H4 (cell line): ENCODE results near the gene PEX11A. TPM values are rescaled to one million over a fixed set of nuclear protein-coding genes. Genes with fewer than 3 reads are reported as not detected.

Source experiments
- DNase-seq: peaks from one replicate; pipeline ENCODE4 v3.0.0-alpha.2; 2015; ENCODE audit warnings: low spot score
- total RNA-seq: library from RNA; depleted of rRNA; stranded (reverse); fragments of >200 nt; shearing (Covaris generic); gene quantifications from 2 replicates; pipeline ENCODE4 v1.2.3, GENCODE V29; 2014

PEX11A gene
- total RNA-seq, 1 experiment from 2014 or later, result 7.2 TPM

- DNase-seq, result no peak
Observed at GRCh38 chr15:89675606-89676005, 14.9 kb downstream of the PEX11A start.

GRCh38 chr15:89674526-89674925 lies 16.0 kb downstream of the PEX11A start:
- no peak for DNase-seq

- DNase-seq, result no peak
Observed at GRCh38 chr15:89673165-89673512, 17.4 kb downstream of the PEX11A start.

GRCh38 chr15:89672221-89673164 lies 18.1 kb downstream of the PEX11A start:
- no peak for DNase-seq

- DNase-seq, result no peak
Observed at GRCh38 chr15:89671687-89672086, 18.9 kb downstream of the PEX11A start.

GRCh38 chr15:89670971-89671560 lies 19.5 kb downstream of the PEX11A start:
- no peak for DNase-seq

- DNase-seq, result no peak
Observed at GRCh38 chr15:89669941-89670340, 20.6 kb downstream of the PEX11A start.

- DNase-seq, result no peak
Observed at GRCh38 chr15:89669309-89669865, 21.2 kb downstream of the PEX11A start.

- no peak for DNase-seq
Observed at GRCh38 chr15:89668171-89668570, 22.4 kb downstream of the PEX11A start.

GRCh38 chr15:89667706-89667960 lies 22.9 kb downstream of the PEX11A start:
- no peak for DNase-seq

GRCh38 chr15:89666858-89667705 lies 23.5 kb downstream of the PEX11A start:
- DNase-seq, result no peak

- DNase-seq, result no peak
Observed at GRCh38 chr15:89666184-89666857, 24.2 kb downstream of the PEX11A start.

GRCh38 chr15:89665449-89666181 lies 24.9 kb downstream of the PEX11A start:
- DNase-seq, result no peak

GRCh38 chr15:89664441-89665350 lies 25.9 kb downstream of the PEX11A start:
- DNase-seq, result no peak

GRCh38 chr15:89662893-89663626 lies 27.5 kb downstream of the PEX11A start:
- peak; percentile 94 for DNase-seq

GRCh38 chr15:89660556-89660955 lies 30.0 kb downstream of the PEX11A start:
- DNase-seq, result no peak

GRCh38 chr15:89659295-89659694 lies 31.3 kb downstream of the PEX11A start:
- no peak for DNase-seq

GRCh38 chr15:89657686-89658200 lies 32.8 kb downstream of the PEX11A start:
- no peak for DNase-seq
